IPS-18c (cell line): ENCODE data around the gene CASP7.

Experiments
- H3K4me3 ChIP-seq: 2 replicates; pipeline ENCODE4 v1.7.0; 2013; ENCODE audit warnings: low read depth, mild to moderate bottlenecking, low read length, moderate library complexity; ENCODE audit not compliant: insufficient read depth
- H3K9me3 ChIP-seq: one replicate; pipeline ENCODE4 v1.6.1; 2013; ENCODE audit warnings: mild to moderate bottlenecking, low read length, moderate library complexity; ENCODE audit not compliant: control insufficient read depth, insufficient read depth

Gene CASP7

DNA sequence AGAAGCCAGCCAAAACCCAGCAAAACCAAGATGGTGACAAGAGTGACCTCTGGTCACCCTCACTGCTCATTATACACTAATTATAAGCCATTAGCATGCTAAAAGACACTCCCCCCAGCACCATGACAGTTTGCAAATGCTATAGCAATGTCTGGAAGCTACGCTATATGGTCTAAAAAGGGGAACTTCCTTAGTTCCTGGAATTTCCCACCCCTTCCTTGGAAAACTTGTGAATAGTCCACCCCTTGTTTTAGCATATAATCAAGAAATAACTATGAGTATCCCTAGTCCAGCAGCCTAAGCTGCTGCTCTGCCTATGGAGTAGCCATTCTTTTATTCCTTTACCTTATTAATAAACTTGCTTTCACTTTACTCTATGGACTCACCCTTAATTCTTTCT, 16.0 kb downstream of the CASP7 start:
- peaks cover 4% of the 10 kb centered on the region for H3K9me3 ChIP-seq
- no peak overlapping the region for H3K4me3 ChIP-seq

DNA sequence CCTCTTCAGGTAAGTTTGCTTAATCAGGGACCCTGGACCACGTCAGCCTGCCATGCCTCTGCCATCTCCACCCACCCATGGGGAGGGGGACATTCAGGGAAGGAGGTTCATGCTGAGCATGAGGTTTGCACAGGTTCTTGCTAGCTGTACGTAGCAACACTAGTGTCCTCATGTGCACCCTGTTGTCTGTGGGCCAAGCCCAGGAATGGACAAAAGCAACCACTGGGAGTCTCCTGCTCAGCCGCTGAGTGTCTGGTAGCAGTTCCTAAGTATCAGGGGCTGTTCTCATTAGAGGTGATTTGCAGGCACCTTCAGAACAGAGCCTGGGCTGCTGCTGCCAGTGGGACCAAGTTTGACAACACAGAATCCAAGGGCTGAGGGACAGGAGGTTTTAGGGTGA, 17.9 kb downstream of the CASP7 start:
- Histone ChIP-seq H3K4me3 (no peak overlapping the region), H3K9me3 (peaks cover 2% of the 10 kb centered on the region)

DNA sequence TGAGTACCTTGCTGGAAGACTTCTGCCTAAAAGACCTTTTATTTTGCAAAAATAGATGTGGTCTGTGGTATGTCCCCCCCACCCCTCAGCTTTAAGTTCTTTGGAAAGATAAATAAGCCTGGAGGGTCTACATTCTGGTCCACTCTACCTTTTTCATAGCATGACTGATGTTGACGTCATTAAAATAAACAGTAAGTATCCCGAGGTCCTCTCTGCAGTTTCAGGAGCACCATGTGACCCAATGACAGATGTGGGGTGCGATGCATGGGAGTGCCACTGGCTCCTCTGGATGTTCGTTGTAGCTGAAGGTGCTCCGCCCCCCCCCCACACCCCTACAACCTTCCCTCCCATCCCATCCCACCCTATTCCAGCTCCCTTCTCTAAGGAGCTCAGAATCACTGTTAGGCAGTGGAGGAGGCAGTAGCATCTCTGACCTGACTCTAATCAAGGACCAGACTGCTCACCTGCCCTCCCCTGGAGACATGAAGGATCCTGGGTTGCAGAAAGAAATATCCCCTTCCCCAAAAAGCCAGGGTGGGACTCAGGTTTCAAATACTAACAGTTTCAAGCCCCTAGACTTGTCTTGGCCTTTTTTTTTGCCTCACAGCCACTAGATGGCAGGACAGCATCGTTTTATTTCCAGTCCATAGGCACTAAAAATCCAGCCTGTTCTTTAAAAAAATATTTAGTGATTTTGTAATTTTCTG, 25.1 kb downstream of the CASP7 start:
- H3K4me3 ChIP-seq: no peak overlapping the region
- no peaks in the 10 kb centered on the region for H3K9me3 ChIP-seq

DNA sequence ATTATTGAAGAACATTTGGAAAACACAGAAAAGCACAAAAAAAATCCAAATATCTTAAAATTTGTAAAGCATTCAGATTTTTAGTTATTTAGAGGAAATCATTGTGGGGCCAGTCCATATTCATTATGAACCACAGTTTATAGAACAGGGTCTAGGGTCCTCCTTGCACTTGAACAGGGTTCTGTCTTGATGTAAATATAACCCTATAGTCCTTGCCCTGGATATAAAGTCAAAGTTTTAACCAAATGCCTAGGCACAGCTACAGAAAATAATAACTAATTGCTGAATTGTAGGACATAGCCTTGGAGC, 25.6 kb downstream of the CASP7 start:
- no peaks in the 10 kb centered on the region for H3K9me3 ChIP-seq
- no peak overlapping the region for H3K4me3 ChIP-seq

DNA sequence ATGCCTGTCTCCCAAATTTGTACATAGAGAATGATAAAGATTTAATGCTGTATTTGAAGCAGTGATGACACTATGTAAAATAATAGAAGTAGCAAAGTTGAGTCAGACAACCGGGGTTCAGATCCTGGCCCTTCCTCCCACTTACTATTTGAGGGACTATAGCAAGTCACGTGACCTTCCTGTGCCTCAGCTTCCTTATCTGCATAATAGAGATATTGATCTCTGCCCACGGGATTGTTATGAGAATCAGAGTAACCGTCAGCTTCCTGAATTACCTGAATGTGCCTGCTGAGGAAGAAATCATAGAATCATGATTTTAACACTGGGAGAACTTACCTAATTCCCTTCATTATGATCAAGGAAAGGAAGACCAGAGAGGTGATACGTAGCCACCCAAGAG, 26.9 kb downstream of the CASP7 start:
- H3K4me3 ChIP-seq: no peak overlapping the region
- H3K9me3 ChIP-seq: no peaks in the 10 kb centered on the region

DNA sequence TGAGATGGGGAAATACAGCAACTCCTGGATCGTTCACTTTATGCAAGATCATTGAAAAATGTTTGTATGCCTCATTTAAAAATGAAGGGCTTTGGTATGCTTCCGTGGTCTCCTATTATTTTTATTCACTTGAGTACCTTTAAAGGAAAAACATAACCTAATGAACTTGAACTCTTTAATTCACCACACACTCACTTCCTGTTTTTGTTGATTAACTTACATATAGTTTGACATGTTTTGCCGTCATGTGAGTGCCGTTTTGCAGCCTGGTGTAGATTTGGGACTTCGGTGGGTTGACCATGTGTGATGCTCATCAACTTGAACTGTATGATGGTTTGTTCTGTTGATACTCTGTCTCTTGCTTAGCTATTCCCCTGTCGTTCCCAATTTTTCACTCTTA, 28.9 kb downstream of the CASP7 start:
- H3K9me3 ChIP-seq: no peaks in the 10 kb centered on the region
- no peak overlapping the region for H3K4me3 ChIP-seq

DNA sequence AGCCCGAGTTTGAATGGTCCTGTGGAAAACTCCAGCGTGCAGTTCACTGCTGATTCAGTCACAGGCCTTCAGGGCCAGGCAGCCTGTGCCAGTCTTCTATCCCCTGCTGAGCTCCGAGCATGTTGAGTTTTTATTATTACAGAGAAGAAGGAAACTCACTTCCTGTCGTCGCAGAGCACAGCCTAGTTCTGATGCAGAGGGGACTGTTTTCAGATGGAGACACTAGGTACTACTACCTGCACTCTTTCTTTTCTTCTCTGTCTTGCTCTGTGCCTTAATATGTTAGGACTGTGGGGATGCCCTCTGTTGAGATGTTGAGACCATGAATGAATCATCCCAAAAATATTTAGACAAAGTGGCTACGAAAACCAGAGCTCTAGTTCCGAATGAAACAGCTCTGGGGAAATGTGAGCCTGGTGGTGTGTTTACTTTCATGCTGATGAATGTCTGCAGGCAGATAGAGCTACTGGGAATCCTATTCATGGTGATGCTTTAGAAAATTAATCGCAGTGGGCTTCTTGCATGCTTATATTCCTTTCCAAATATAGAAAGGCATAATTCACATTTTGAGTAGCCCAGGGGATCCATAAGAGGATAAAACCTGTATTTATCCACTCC, 29.6 kb downstream of the CASP7 start:
- Histone ChIP-seq H3K4me3 (no peak overlapping the region; the same call in 1 of the 2 replicates), H3K9me3 (no peaks in the 10 kb centered on the region)

DNA sequence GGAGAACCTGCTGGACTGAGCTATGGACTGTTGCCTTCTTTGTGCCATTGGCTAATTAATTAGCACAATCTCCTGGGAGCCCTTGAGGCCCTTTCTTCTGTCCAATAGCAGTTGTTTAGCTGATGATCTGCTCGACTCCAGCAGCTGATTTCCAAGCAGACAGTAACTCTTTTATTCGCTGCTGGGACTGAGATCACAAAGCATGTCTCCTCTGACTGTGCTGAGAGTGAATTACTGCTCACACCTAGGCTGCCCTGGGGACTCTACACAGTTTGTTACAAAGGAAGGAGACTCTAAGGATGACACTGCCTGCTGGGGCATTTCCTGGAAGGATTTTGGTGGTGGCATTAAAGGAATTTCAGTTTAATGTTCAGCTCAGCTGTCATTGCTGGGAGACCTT, 31.4 kb downstream of the CASP7 start:
- H3K4me3 ChIP-seq: no peak overlapping the region
- H3K9me3 ChIP-seq: no peaks in the 10 kb centered on the region

DNA sequence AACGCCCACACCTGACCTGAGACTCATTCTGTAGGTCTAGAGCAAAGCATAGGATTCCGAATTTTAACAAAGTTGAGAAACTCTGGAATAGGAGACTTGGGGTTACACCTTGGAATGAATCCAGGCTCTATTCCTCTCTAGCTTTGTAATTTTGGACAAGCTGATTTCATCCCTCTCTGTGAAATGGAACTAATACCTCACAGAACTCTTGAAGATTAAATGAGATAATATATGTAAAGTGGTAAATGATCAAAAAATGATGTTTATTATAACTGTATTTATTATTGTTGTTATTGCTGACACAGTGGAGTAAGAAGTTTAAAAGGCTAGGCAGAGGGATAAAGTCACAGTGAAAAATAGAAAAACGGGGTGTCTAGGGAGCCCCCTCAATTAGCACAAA, 32.3 kb downstream of the CASP7 start:
- Histone ChIP-seq H3K9me3 (no peaks in the 10 kb centered on the region), H3K4me3 (no peak overlapping the region)

DNA sequence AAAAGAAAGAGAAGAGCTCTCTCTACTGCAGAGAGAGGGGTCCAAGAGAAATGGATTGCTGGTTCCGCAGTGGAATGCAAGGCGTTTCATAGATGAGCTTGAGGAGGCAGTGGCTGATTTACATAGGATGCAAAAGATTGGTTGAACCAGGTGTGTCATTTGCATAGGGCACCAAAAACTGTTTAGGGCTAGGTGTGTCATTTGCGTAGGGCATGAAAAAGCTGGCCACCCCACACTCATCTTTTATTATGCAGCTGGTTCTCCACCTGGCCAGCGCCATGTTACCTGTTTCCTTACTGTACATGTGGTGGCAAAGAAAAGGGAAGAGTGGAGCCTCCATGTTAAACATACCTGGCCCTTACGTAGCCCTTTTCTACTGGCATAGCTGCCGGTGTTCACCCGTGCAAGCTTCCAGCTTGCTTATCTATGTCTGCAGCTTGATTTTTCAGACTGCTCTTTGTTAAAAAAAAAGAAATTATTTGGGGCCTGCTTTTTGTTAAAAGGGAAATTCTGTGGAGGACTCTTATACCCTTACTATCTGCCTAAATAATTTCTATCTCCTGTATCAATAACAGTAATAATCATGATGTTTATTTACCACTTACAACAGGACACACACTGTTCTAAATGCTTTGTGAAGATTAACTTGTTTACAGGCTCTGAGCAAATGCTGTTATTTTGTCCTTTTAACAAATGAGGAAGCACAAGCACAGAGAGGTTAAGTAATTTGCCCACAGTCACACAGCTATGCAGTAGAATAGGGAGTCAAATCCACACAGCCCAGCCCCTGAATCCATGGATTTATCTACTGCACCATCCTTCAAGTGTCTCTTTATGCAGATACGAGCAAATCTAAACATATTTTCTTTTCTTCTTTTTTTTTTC, 33.3 kb downstream of the CASP7 start:
- H3K9me3 ChIP-seq: no peaks in the 10 kb centered on the region
- H3K4me3 ChIP-seq: no peak overlapping the region

DNA sequence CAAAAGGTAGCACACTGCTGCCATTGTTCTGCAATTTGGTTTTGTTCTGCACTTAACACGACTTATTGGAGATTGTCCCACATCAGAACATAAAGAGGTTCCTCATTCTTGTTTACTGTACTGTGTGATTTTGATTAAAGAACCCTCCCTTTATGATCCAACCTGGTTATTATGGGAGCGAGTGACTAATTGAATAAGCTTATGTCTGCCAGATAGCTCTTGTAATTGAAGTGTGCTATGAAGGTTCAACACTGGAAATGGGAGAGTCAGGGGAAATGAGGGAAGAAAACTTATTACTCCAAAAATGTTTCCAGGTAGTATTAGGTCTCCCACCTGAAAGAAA, 33.9 kb downstream of the CASP7 start:
- H3K4me3 ChIP-seq: no peak overlapping the region

DNA sequence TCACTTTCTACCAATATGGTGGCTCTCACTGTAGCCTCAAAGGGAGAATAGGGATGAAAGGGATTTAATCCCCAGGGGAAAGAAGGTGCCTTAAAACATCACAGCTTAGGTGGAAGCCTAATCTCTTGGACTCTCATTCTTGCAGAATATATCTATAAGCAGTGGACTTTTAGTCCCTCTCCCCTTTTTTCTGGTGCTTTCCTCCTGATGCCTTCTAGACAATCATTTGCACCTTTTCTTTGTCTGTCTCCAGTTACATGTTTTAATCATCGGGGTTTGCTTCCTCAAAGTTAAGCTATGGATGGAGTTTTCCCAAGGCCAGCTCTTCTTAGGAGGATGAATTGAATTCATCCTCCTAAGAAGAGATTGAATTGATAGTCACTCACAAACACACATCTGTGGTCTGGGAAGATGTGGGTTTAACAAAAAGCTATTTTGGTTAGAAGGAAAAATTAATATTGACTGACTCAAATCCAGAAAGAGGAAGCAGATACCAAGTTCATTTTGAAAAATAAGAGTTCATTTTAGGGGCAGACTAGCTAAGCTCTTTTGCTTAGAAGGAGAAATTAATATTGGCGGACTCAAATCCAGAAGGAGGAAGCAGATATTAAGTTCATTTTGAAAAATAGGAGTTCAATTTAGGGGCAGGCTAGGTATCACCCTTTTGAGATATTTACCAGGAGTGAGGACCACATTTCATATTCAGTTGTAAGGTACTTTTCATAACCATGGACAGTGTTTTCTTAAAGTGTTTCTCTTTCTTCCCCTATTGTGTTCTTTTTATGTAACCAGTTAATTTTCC, 36.6 kb downstream of the CASP7 start:
- H3K4me3 ChIP-seq: no peak overlapping the region
- no peaks in the 10 kb centered on the region for H3K9me3 ChIP-seq

More for the DNA sequence above, 33.9 kb downstream of the CASP7 start:
- no peaks in the 10 kb centered on the region for H3K9me3 ChIP-seq

DNA sequence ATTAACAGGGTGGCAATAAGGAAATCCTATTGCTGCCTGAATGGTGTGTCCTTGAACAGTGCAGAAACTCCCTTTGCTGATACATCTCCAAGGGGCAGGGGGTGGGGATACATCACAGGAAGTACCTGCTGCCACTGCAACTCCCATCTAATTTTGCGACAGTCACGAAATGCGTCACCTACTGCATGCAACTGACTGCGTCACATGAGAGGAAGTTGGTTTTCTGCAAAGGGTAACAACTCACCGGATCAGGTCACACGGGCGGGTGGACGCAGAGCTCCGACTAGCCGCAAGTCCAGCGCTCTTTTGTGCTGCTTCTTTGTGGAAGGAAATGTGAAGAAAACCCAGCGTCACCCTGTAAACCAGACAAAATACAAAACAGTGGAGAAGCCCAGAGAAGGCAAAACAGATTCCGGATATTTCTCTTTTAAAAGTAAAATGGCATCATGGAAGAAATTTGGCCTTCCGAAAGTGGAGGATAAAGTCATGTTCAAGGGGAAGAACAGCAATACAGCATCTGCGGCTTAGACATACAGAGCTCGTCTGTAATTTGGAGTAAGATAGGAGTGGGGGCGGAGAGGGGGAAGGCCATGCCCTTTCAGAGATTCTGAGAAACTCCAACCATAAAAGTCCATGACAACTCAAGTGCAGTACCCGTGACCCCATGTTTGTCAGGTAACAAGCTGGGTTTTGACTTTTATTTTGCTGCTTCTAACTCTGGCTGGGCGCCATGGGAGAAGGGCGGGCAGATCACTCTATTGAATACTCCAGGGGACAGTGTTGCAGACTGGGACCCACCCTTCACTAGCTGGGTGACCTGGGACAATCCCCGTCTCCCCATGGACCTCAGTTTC, 39.5 kb downstream of the CASP7 start:
- Histone ChIP-seq H3K9me3 (no peaks in the 10 kb centered on the region), H3K4me3 (no peak overlapping the region)

DNA sequence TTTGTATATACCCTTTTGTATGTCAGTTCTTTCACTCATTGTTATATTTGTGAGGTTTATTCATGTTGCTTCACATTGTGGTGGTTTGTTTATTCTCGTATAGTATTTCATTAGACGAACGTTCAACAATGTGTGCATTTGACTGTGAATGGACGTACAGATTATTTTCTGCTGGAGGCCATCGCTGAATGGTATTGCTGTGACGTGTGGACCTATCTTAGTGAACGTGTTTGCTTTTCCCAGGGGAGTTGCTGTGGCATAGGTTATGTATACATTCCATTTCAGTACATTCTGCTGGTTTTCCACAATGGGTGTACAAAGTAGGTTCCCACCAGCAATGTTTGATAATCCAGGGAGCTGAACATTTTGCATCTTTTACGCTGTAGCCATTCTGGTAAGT, 40.7 kb downstream of the CASP7 start:
- Histone ChIP-seq H3K9me3 (no peaks in the 10 kb centered on the region), H3K4me3 (no peak overlapping the region)

DNA sequence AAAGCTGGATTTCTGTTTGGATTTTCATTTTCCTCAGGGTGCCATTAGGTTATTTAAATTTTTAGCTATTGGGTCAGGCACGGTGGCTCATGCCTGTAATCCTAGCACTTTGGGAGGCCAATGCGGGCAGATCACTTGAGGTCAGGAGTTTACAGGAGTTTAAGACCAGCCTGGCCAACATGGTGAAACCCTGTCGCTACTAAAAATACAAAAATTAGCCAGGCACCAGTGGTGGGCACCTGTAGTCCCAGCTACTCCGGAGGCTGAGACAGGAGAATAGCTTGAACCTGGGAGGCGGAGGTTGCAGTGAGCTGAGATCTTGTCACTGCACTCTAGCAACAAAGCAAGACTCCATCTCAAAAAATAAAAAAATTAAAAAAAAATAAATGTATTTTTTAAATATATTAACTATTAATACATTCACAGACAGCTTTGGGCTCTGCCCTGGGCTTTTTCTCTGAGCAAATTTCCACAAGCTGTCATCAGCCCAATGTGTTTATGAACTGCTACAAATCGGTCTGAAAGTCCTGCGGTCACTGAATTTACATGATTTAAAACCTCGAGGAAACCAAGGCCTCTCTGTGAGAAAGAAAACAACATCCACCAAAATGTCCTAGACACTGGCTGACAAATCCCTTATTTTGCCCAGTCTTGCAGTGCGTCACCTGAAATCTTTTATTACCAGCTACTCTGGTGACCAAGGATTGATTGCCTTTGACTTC, 52.6 kb downstream of the CASP7 start:
- no peak overlapping the region for H3K4me3 ChIP-seq

DNA sequence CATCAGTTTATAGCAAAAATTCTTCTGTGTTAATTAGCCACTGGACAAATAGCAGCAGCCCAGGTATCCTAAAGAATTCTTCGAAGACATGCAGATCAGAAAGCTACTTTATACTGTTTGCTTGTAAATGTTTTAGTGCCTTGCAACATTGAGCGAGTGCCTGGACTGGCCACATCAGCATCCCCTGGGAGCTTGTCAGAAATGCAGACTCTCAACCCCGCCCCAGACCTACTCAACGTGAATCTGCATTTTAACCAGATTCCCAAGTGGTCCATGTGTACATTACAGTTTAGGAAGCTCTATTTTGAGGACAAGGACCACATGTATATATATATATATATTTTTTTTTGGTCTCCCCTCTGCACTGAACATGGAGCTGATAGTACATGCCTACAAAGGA, 53.3 kb downstream of the CASP7 start:
- H3K9me3 ChIP-seq: no peaks in the 10 kb centered on the region
- no peak overlapping the region for H3K4me3 ChIP-seq

More for the DNA sequence above, 52.6 kb downstream of the CASP7 start:
- no peaks in the 10 kb centered on the region for H3K9me3 ChIP-seq
